COR-L47 (cell line): ENCODE measurements around the gene PLEKHG7.
"Not testable (repeated sequence)": the region's sequence is repeated elsewhere in the genome, so short reads cannot be mapped to it uniquely, and the experiment has no call there.

Experiments used
- DNase-seq: peaks from one replicate; lab custom pipeline; 2025; lab: John Stamatoyannopoulos, UW

The PLEKHG7 gene

DNA sequence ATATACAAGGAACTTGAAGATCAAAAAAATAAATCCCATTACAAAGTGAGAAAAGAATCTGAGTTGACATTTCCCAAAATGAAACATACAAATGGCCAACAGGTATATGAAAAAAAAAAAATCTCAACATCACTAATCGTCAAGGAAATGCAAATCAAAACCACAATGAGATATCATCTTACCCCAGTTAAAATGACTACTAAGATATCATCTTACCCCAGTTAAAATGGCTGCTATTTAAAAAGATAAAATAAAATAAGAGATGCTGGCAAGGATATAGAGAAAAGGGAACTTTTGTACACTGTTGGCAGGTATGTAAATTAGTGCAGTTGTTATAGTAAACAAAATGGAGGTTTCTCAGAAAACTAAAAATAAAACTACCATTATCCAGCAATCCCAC lies 44.4 kb downstream of the PLEKHG7 start:
- DNase-seq: no peak

DNA sequence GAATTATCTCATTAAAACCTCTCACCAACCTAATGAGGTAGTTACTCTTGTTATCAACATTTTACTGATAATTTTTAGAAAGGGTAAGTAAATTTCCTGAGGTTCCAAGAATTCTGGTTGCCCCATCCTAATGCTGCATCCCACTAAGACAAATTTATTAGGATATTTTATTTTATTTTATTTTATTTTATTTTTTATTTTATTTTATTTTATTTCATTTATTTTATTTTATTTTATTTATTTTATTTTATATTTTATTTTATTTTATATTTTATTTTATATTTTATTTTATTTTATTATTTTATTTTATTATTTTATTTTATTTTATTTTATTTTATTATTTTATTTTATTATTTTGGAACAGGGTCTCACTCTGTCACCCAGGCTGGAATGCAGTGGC lies 46.9 kb downstream of the PLEKHG7 start:
- not testable (repeated sequence) for DNase-seq

DNA sequence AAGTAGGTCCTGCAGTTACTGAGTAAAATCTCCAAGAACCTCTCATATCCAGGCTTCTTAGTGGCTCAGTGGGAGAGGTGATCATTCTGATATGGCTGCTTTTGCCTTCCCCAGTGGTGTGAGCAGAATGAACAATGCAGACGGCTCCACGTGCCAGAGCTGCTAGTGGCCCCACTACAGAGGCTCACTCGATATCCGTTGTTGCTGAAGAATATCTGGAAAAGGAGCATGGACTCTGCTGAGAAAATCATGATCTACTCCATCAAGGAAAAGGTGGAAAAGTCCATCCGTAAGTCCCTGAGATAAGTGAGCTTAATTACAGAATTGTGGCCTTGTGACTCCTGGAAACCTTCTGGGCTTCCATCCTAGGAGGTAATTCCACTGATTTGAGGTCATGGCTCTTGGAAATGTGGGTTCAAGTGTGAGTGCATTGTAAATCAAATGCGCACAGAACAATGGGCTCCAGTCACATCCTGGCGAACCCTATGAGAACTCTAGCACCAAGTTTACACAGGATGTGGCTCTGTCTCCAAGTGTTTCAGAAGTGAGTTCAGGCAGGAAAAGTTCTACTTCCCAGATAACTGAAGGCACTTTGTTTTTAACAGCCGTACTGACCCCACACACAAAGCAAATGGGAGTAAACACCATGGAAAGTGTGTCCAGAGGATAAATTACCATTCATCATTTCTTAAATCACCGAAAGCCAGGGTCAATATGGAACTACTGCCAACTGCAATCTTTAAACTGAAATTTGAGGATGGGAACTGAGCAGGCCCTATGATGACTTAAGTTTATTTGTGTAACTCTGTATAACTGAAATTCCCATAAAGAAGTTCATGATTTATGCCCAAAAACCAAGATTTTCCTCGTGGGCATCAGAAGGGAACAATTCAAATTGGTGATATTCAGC lies 51.4 kb downstream of the PLEKHG7 start:
- no peak for DNase-seq

DNA sequence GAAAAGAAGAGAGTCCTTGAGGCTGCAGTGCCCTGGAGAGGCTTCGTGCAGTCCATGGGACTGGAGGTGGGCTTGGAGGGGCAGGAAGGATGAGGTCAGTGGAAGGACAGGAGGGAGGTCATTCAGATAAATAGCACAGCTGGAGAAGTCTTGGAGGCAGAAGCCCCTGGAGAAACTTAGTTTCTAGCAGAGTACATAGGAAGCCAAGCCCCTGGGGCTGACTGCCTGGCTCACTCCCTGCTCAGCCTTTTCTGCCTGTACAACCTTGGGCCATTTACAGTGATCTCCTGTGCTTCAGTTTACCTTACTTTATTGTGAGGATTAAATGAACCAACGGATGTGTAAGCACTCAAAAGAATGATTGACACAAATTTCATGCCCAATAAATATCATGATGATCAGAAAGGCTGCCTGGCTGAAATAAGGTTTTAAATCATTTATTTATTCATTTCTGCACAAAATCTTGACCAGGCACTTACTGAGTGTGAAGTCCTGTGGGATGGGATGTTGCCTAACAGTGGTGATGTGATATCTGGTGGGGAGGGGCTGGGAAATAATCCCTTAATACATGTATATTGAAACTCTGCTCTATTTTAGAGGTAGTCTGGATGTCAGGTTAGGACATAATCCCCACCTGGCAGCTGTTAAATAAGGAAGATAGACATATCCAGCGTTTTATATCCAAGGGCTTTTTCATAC lies 54.3 kb downstream of the PLEKHG7 start:
- DNase-seq: no peak

DNA sequence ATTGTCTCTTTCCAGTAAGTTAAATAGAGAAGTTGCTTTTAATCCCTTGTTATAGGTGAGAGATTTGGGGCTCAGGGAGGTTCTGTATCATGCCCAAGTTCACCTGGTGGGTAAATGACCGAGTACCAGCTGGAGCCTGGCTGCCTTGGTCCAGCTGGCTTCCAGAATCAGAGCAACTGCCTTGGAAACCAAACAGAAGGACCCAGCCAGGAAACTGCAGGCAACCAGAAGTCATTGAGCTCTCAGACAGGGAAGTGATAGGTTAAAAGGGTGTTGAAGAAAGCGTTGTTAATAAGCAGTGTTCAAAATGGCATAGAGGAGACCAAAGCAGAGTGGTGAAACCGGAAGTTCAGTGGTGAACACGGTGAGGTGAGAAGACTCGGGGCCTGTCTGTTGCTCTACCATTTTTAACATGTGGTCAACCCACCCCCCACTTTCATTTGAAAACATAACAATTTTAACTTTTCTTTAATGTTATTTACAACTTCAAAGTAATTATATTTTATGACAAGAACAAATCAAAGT lies 54.9 kb downstream of the PLEKHG7 start:
- no peak for DNase-seq

DNA sequence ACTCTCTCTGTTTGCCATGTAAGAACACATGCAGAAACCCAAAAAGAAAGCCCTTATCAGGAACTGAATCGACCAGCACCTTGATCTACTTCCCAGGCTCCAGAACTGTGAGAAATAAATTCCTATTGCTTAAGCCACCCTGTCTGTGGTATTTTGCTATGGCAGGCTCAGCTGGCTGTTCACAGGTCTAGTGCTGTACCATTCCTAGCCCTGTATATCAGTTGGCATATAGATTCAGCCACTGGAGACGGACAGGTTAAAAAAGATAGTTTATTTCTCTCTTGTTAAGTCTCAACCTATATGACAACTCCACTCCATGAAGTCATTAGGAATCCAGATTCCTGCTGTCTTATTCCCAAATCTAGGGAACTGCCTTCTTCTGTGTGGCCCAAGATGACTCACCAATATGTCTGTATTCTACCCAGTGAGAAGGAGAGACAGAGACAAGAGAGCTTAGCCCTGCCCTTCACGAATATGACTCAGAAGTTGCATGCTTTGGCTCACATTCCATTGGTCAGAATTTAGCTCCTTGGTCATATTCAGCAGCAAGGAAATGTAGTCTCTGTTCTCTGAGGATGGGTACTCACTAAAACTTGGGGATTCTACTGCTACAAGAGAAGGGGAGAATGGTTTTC lies 57.0 kb downstream of the PLEKHG7 start:
- DNase-seq: no peak

DNA sequence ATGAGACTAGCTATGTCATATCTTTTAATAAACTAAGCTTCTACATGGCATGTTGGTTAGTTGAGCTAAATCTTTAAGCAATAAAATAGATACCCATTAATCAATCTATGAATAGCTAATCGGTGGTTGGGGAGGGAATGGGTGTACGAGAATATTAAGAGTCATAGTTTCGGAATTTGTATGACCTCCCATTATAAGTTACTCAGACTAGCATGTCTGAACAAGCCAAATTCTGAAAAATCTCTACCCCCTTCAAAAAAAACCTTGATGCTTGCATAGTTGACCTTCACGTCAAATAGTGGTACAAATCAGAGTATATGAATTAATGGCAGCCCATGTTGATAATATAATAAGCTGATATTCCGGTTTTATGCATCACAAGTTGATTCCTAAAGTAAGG lies 60.0 kb downstream of the PLEKHG7 start:
- no peak for DNase-seq

DNA sequence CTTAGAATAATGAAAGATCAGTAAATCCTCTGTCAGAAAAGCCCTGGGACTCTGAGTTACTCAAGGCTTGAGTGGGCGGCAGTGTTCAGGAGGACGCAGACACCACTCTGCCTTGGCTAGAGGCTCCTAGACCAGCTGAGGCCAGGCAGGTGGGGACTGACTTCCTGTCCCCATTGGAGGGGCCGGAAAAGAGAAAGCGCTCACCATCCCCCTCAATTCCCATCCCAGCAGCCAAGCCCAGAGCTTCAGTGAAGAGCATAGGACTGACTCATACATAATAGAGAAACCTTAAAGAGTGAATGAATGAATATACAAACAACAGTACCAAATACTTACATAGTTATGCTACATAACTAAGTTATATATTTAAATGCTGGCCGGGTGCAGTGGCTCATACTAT lies 62.0 kb downstream of the PLEKHG7 start:
- no peak for DNase-seq

DNA sequence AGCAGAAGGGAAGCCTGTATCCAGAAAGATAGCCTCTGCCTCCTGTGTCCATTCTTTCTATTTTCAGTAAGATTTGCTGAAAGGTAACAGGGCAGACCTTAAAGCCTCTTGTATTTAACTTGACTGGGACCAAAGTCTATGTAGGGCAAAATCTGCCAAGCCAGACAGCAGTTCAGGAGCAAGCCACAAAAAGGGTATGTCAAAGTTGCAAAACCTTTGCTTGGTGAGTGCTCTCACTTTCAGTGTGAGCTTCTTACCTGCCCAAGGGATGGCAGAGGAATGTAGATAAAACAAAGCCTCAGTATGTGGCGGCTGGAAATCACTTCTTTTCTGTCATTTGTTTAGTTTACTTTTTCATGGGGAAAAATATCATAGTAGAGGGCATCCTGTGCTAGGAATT lies 63.1 kb downstream of the PLEKHG7 start:
- no peak for DNase-seq

DNA sequence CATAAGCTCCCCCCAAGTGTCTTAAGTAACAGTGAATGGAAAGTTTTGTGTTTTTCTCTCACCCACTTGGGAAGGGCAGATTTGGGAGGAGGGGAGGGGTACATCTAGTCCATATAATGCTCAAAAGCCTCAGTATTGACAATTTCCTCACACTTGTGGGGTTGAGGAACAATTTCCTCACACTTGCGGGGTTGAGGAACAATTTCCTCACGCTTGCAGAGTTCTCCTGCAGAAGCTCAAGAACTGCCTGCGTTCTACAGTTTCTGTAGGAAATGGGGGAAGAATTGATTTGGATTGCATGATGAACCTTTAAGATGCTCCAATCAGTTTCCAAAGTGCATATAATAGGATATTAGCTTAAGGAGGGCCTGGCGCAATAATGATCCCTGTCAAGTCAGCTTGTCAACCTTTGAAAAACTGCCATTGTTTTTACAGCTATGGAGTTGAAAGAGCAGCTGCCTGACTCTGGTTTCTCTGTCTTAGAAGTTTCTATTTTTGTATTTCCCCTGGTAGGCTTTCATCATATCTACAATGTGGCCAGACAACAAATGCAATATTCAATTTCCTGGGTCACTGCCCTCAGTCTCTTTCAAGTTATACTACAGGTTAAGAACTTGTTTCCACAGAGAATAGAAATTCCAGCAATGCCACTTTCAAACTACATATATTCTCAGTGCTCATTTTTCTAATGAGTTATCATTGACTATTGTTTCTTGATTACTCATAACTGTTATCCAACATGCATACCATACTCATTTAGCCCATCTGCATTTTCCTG lies 66.5 kb downstream of the PLEKHG7 start:
- DNase-seq: no peak

DNA sequence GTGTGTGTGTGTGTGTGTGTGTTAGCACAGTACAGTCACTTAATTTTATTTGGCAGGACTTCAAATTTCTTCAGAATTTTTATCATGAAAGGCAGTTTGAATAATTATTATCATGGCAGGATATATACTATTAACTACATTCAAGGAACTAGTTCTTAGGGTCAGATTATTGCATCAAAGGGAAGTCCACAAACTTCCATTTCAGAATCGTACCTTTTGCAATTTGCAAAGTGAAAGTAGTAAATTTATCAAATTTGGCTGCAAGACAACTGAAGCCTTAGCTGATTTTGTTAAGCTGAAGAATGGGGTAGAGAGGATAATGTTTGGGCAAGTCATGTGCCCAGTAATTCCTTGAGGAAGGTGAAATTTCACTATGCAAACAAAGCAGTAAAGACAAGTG lies 68.2 kb downstream of the PLEKHG7 start:
- DNase-seq: no peak

DNA sequence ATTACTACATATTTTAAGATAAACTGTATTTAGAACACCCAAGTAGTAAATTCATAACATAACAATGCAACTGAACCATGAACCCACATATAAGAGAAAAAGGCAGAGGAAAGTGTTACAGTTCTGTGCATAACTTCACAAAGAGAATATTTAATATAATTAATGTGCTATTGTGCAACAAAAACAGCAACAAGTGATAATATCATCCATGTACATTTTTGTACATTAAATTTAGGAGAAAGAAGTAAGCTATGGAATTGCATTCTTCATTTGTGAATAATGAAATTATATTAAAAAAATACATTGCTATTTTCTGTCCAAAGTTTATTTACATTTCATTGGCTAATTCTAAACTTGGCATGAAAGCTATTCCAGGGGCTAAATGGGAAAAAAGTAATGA lies 72.6 kb downstream of the PLEKHG7 start:
- no peak for DNase-seq

DNA sequence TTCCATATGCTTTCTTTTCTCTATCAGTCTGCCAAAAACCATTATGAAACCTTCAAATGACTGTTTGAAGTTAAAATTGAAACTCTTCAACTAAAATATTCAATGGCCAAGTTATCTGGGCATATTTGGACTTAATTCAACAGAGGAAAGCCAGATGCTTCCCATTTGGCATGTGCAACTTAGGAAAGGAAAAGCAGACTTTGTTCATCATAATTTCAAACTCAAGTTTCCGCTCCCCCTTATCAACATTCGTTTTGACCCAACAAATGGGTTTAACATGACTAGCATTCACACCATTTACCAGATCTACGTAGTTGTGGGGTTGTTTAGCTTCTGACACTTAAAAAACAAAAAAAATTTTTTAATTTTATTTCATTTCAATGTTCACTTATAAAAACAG lies 75.7 kb downstream of the PLEKHG7 start:
- DNase-seq: no peak

DNA sequence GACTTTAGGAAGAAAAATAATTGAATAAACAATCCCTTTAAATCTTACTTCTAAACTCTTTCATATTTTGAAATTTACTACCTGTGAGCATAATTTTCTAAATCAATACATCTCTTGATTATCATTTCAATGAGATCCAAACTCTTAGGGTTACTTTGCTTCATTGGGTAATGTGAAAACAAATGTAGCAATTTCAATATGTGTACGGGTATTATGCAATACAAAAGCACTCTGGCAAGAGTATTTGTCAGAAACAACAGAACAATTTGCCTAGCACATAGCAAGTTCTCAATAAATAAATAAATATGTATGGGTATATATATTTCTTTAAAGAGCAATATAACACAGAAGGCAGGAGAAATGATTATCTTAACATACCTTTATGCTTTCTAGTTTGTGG lies 77.1 kb downstream of the PLEKHG7 start:
- no peak for DNase-seq

DNA sequence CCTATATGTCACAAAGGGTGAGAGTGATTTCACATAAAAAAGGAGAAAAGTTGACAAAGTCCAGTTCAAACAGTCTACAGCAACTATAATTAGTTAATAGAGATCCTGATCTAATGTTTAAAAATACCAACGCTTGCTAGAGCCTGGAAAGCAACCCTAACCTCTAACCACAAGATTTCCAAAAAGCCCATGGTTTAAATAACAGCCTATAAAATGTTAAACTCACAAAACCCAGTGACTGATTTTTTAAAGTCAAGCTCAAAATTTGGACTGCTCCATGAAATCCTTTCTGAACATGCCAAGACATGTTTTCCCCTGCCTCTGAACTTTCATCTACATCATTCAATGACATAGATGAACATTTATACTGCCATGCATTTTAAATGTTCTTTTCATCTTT lies 81.6 kb downstream of the PLEKHG7 start:
- DNase-seq: no peak

DNA sequence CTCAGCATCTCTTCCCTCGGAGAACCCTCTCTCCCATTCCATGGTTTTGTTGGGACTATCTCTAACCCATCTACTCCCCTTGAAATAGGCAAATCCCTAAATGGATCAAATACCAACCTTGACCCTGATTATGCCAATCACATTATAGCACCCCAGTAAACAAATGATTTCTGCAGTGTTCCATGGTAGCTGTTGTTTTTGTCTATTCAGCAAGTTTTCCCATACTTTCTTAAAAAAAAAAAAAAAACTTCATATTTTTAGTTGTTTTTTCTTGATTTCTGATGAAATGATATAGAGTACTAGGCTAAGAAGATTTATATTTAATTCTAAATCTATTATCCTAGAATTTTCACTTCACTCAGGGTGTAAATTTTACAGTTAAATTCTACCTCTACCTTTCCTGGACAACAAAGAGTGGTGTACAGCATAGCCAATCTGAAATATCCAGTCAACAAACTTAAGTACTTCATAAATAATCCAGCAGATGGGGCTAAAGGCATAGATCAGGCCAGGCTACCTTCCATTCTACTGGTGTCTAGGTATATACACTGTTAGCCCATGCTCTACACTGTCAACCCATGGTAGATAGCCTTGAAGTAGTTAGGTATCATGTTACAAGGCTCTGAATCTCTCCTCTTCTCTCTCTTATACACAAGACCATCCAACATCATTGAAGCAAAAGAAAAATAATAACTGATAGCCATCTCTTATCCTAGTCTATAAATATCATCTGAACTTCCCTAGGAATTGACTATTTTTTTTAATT lies 82.2 kb downstream of the PLEKHG7 start:
- DNase-seq: peak; percentile 75

DNA sequence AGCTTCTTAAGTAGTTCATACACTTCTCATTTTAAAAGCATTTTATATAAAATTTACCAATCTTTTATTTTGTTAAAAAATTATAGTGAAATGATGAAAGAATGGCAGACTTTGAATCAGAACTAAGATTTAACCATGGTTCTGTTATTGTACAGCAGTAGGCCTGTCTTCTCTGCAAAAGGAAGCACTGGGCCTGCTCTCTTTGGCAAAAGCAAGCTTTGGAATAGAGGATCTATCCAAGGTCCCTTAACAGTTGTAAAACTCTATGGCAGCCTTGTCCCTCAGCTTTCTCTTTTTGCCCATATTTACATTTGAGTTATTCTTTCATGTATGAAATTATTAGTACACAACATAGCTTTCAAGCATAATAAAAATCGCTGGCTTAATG lies 82.8 kb downstream of the PLEKHG7 start:
- no peak for DNase-seq

DNA sequence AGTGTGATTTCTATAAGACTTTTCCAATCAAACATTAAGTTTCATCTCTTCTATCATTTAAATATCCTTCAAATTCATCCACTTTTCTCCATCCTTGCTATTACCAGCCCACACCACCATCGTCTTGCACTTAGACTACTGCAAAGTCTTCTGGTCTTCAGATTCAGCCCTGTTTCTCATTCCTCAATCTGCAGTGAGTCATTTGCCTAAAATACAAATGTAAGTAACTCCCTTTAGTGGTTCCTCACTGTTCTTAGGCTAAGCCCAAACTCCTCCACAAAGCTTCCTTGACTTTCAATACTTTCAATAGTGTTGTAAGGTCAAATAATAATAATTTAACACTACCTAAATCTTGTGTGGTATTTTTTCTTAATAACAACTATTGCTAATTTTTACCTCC lies 83.3 kb downstream of the PLEKHG7 start:
- DNase-seq: no peak

DNA sequence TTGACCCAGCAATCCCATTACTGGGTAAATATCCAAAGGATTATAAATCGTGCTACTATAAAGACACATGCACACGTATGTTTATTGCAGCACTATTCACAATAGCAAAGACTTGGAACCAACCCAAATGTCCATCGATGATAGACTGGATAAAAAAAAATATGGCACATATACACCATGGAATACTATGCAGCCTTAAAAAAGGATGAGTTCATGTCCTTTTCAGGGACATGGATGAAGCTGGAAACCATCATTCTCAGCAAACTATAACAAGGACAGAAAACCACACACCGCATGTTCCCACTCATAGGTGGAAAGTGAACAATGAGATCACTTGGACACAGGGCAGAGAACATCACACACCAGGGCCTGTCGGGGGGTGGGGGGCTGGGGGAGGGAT lies 91.6 kb downstream of the PLEKHG7 start:
- DNase-seq: not testable (repeated sequence)

DNA sequence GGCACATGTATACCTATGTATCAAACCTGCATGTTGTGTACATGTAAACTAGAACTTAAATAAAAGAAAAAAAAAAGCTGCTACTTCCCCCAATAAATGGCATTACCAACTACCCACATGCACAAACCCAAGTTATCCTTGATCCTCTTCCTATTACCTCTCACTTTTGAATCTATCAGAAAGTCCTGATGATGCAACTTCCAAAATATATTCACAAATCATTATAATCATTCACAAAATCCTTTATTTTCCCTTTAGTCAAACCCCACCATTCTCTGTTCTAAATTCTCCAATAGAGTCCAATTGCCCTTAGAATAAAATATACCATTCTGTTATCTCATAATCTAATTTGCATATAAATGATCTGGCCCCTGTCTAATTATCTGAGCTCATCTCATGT lies 92.0 kb downstream of the PLEKHG7 start:
- no peak for DNase-seq

DNA sequence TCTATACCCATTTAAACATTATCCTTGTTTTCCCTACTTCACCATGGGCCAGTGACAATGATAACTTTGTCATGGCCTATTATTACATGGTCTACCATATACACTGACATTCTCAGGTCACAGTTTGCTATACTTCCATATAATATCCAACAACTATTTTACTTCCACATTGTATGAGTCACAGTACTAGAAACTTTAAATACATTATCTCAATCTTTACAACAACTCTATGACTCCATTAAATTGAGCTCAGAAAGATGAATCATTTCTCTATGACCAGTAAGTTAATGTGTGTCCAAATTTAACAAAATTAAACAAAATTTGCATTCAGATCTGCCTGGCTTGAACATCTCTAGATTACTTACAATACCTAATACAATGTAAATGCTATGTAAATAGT lies 93.9 kb downstream of the PLEKHG7 start:
- DNase-seq: no peak
